ENCODE data around the gene SGF29.

- TF ChIP-seq CTCF (IDR thresholded peaks at IDR 0.05; ENCODE audit: borderline replicate concordance, extremely low read depth, low read length, poor library complexity, severe bottlenecking) = peak; percentile 58
- no peak for TF ChIP-seq EZH2 (IDR thresholded peaks at IDR 0.05; ENCODE audit: borderline replicate concordance, low read depth, low read length, severe bottlenecking)
Measured at GRCh38 chr16:28553776-28554633, at the start of gene SGF29.

All from DND-41 (cell line).